ENCODE data around the gene AS3MT.

GRCh38 chr10:102824664-102825063 lies 44.6 kb upstream of the AS3MT start:
- no peak for TF ChIP-seq CTCF (conservative IDR thresholded peaks at IDR 0.05)
- TF ChIP-seq ZFX (IDR thresholded peaks at IDR 0.05) = no peak

Measured in C4-2B (cell line).